ENCODE measurements around the gene NCKAP1.

- no peak for TF ChIP-seq CTCF (IDR thresholded peaks at IDR 0.05)
- TF ChIP-seq POLR2A (IDR thresholded peaks at IDR 0.05): no peak
- TF ChIP-seq POLR2AphosphoS5 (IDR thresholded peaks at IDR 0.05): no peak
- no peak for TF ChIP-seq EP300 (IDR thresholded peaks at IDR 0.05)
Observed at GRCh38 chr2:182949572-182950189, 88.6 kb downstream of the NCKAP1 start.

Measured in sigmoid colon (tissue), 4 donors.